Measurements from ENCODE around the gene TSSC4. TPM values are rescaled to one million over a fixed set of nuclear protein-coding genes. Genes with fewer than 3 reads are reported as not detected.
A peak's percentile ranks its signal among the peaks of the same experiment; 100 is the strongest.

The TSSC4 gene
- polyA plus RNA-seq, 1 donor = 28.0 TPM

GRCh38 chr11:2436013-2436520 is 35.5 kb downstream of the TSSC4 start:
- Histone ChIP-seq H3K27me3 (ENCODE audit: control insufficient read depth, insufficient read depth, low read length) (no peaks in the 10 kb centered on the region), H3K4me1 (ENCODE audit: control insufficient read depth, insufficient read depth, low read length) (peaks cover 5% of the 10 kb centered on the region), H3K4me3 (ENCODE audit: low read length) (no peak overlapping the region), H3K27ac (ENCODE audit: low read length) (no peak overlapping the region), H3K9me3 (ENCODE audit: control insufficient read depth, low read depth, low read length) (no peaks in the 10 kb centered on the region), H3K36me3 (ENCODE audit: control insufficient read depth, insufficient read depth, low read length) (no peaks in the 10 kb centered on the region)
- no peak for DNase-seq
- no CpG with 5 or more reads among the region's 10 CpGs for WGBS (ENCODE audit: insufficient coverage, low lambda C conversion rate)

- H3K4me3 ChIP-seq (ENCODE audit: low read length) = no peak overlapping the region
- H3K36me3 ChIP-seq (ENCODE audit: control insufficient read depth, insufficient read depth, low read length) = no peaks in the 10 kb centered on the region
- H3K4me1 ChIP-seq (ENCODE audit: control insufficient read depth, insufficient read depth, low read length) = peaks cover 10% of the 10 kb centered on the region
- WGBS (ENCODE audit: insufficient coverage, low lambda C conversion rate) = no CpG with 5 or more reads among the region's 13 CpGs
- H3K27ac ChIP-seq (ENCODE audit: low read length) = no peak overlapping the region
- H3K9me3 ChIP-seq (ENCODE audit: control insufficient read depth, low read depth, low read length) = no peaks in the 10 kb centered on the region
- no peaks in the 10 kb centered on the region for H3K27me3 ChIP-seq (ENCODE audit: control insufficient read depth, insufficient read depth, low read length)
- no peak for DNase-seq
These were observed 36.0 kb downstream of the TSSC4 start for GRCh38 chr11:2436521-2437031.

- DNase-seq = no peak
- H3K27ac ChIP-seq (ENCODE audit: low read length) = no peak overlapping the region
- H3K4me3 ChIP-seq (ENCODE audit: low read length) = no peak overlapping the region
- no peaks in the 10 kb centered on the region for H3K27me3 ChIP-seq (ENCODE audit: control insufficient read depth, insufficient read depth, low read length)
- H3K4me1 ChIP-seq (ENCODE audit: control insufficient read depth, insufficient read depth, low read length) = peaks cover 16% of the 10 kb centered on the region
- H3K36me3 ChIP-seq (ENCODE audit: control insufficient read depth, insufficient read depth, low read length) = no peaks in the 10 kb centered on the region
- no peaks in the 10 kb centered on the region for H3K9me3 ChIP-seq (ENCODE audit: control insufficient read depth, low read depth, low read length)
- 100% methylated on average over 1 of the region's 4 CpGs for WGBS (ENCODE audit: insufficient coverage, low lambda C conversion rate)
These were observed 37.0 kb downstream of the TSSC4 start for GRCh38 chr11:2437516-2437915.

GRCh38 chr11:2439820-2440219 is 39.3 kb downstream of the TSSC4 start:
- 86% methylated on average over 1 of the region's 3 CpGs for WGBS (ENCODE audit: insufficient coverage, low lambda C conversion rate)
- Histone ChIP-seq H3K4me3 (ENCODE audit: low read length) (no peak overlapping the region), H3K36me3 (ENCODE audit: control insufficient read depth, insufficient read depth, low read length) (no peaks in the 10 kb centered on the region), H3K27ac (ENCODE audit: low read length) (no peak overlapping the region), H3K27me3 (ENCODE audit: control insufficient read depth, insufficient read depth, low read length) (peaks cover 13% of the 10 kb centered on the region), H3K4me1 (ENCODE audit: control insufficient read depth, insufficient read depth, low read length) (peaks cover 24% of the 10 kb centered on the region), H3K9me3 (ENCODE audit: control insufficient read depth, low read depth, low read length) (peaks cover 3% of the 10 kb centered on the region)
- DNase-seq = no peak

GRCh38 chr11:2440646-2441045 is 40.1 kb downstream of the TSSC4 start:
- no peak overlapping the region for H3K4me3 ChIP-seq (ENCODE audit: low read length)
- WGBS (ENCODE audit: insufficient coverage, low lambda C conversion rate) = no CpG with 5 or more reads among the region's 8 CpGs
- no peaks in the 10 kb centered on the region for H3K36me3 ChIP-seq (ENCODE audit: control insufficient read depth, insufficient read depth, low read length)
- H3K4me1 ChIP-seq (ENCODE audit: control insufficient read depth, insufficient read depth, low read length) = peaks cover 27% of the 10 kb centered on the region
- no peak overlapping the region for H3K27ac ChIP-seq (ENCODE audit: low read length)
- H3K27me3 ChIP-seq (ENCODE audit: control insufficient read depth, insufficient read depth, low read length) = peaks cover 17% of the 10 kb centered on the region
- no peak for DNase-seq
- peaks cover 3% of the 10 kb centered on the region for H3K9me3 ChIP-seq (ENCODE audit: control insufficient read depth, low read depth, low read length)

- H3K27me3 ChIP-seq (ENCODE audit: control insufficient read depth, insufficient read depth, low read length) = peaks cover 22% of the 10 kb centered on the region
- no peaks in the 10 kb centered on the region for H3K36me3 ChIP-seq (ENCODE audit: control insufficient read depth, insufficient read depth, low read length)
- H3K4me3 ChIP-seq (ENCODE audit: low read length) = no peak overlapping the region
- peaks cover 3% of the 10 kb centered on the region for H3K9me3 ChIP-seq (ENCODE audit: control insufficient read depth, low read depth, low read length)
- WGBS (ENCODE audit: insufficient coverage, low lambda C conversion rate) = no CpG with 5 or more reads among the region's 4 CpGs
- H3K27ac ChIP-seq (ENCODE audit: low read length) = no peak overlapping the region
- peak in 1 of 2 donors; percentile 64 for DNase-seq
- H3K4me1 ChIP-seq (ENCODE audit: control insufficient read depth, insufficient read depth, low read length) = peaks cover 32% of the 10 kb centered on the region
These were observed 40.6 kb downstream of the TSSC4 start for GRCh38 chr11:2441171-2441570.

GRCh38 chr11:2442589-2442988 is 42.0 kb downstream of the TSSC4 start:
- no peaks in the 10 kb centered on the region for H3K36me3 ChIP-seq (ENCODE audit: control insufficient read depth, insufficient read depth, low read length)
- WGBS (ENCODE audit: insufficient coverage, low lambda C conversion rate) = 100% methylated on average over 1 of the region's 2 CpGs
- no peak overlapping the region for H3K4me3 ChIP-seq (ENCODE audit: low read length)
- peak in 1 of 2 donors; percentile 81 for DNase-seq
- H3K4me1 ChIP-seq (ENCODE audit: control insufficient read depth, insufficient read depth, low read length) = peaks cover 38% of the 10 kb centered on the region
- H3K27me3 ChIP-seq (ENCODE audit: control insufficient read depth, insufficient read depth, low read length) = peaks cover 28% of the 10 kb centered on the region
- no peak overlapping the region for H3K27ac ChIP-seq (ENCODE audit: low read length)
- H3K9me3 ChIP-seq (ENCODE audit: control insufficient read depth, low read depth, low read length) = peaks cover 3% of the 10 kb centered on the region

GRCh38 chr11:2443406-2443805 is 42.9 kb downstream of the TSSC4 start:
- no peak for DNase-seq
- H3K27me3 ChIP-seq (ENCODE audit: control insufficient read depth, insufficient read depth, low read length) = peaks cover 28% of the 10 kb centered on the region
- no peak overlapping the region for H3K27ac ChIP-seq (ENCODE audit: low read length)
- whole genome bisulfite sequencing (ENCODE audit: insufficient coverage, low lambda C conversion rate) = no CpG with 5 or more reads among the region's 11 CpGs
- H3K4me3 ChIP-seq (ENCODE audit: low read length) = peak overlapping the region; percentile 36
- peaks cover 3% of the 10 kb centered on the region for H3K9me3 ChIP-seq (ENCODE audit: control insufficient read depth, low read depth, low read length)
- H3K36me3 ChIP-seq (ENCODE audit: control insufficient read depth, insufficient read depth, low read length) = no peaks in the 10 kb centered on the region
- H3K4me1 ChIP-seq (ENCODE audit: control insufficient read depth, insufficient read depth, low read length) = peaks cover 38% of the 10 kb centered on the region

- Histone ChIP-seq H3K9me3 (ENCODE audit: control insufficient read depth, low read depth, low read length) (peaks cover 3% of the 10 kb centered on the region), H3K27me3 (ENCODE audit: control insufficient read depth, insufficient read depth, low read length) (peaks cover 28% of the 10 kb centered on the region), H3K4me1 (ENCODE audit: control insufficient read depth, insufficient read depth, low read length) (peaks cover 38% of the 10 kb centered on the region), H3K4me3 (ENCODE audit: low read length) (peak within 1 kb of the TSS; percentile 49), H3K36me3 (ENCODE audit: control insufficient read depth, insufficient read depth, low read length) (no peaks in the 10 kb centered on the region), H3K27ac (ENCODE audit: low read length) (no peak within 1 kb of the TSS)
- no CpG with 5 or more reads among the region's 64 CpGs for WGBS (ENCODE audit: insufficient coverage, low lambda C conversion rate)
- DNase-seq = peak in 1 of 2 donors; percentile 41
These were observed 43.6 kb downstream of the TSSC4 start, which contains the start of gene TRPM5 for GRCh38 chr11:2443881-2444820. TRPM5 (minus strand) TSS chr11:2444514; CDS start chr11:2423036, 21,478 bp downstream.

- no CpG with 5 or more reads among the region's 116 CpGs for WGBS (ENCODE audit: insufficient coverage, low lambda C conversion rate)
- peak in 1 of 2 donors; percentile 72 for DNase-seq
- Histone ChIP-seq H3K27ac (ENCODE audit: low read length) (no peak within 1 kb of the TSS), H3K4me1 (ENCODE audit: control insufficient read depth, insufficient read depth, low read length) (peaks cover 38% of the 10 kb centered on the region), H3K27me3 (ENCODE audit: control insufficient read depth, insufficient read depth, low read length) (peaks cover 28% of the 10 kb centered on the region), H3K4me3 (ENCODE audit: low read length) (peak within 1 kb of the TSS; percentile 49), H3K9me3 (ENCODE audit: control insufficient read depth, low read depth, low read length) (peaks cover 3% of the 10 kb centered on the region), H3K36me3 (ENCODE audit: control insufficient read depth, insufficient read depth, low read length) (no peaks in the 10 kb centered on the region)
These were observed 44.5 kb downstream of the TSSC4 start, which contains the start of gene KCNQ1 for GRCh38 chr11:2444821-2445745. KCNQ1 (plus strand) TSS chr11:2445008; CDS start chr11:2445099, 91 bp downstream.

Data from large intestine (tissue), 3 donors.